ENCODE measurements around the gene PREX1.

PREX1 gene

GRCh38 chr20:48716086-48716485, 111.7 kb downstream of the PREX1 start:
- no peak overlapping the region for H3K4me3 ChIP-seq (ENCODE audit: low read depth, low read length)
- H3K27ac ChIP-seq, result no peak overlapping the region
- no peak for TF ChIP-seq CTCF (IDR thresholded peaks at IDR 0.05; ENCODE audit: low read depth, low read length, missing control alignments)
- no peaks in the 10 kb centered on the region for H3K27me3 ChIP-seq (replicated peaks)
- no peaks in the 10 kb centered on the region for H3K36me3 ChIP-seq (replicated peaks)
- in situ Hi-C loops (cut with HindIII; ENCODE audit: low pct_ligation_motif_present, low sequenced_read_pairs), result no loop called here
- DNase-seq, result no peak

- H3K36me3 ChIP-seq (replicated peaks), result no peaks in the 10 kb centered on the region
- H3K27ac ChIP-seq, result no peak overlapping the region
- TF ChIP-seq CTCF (IDR thresholded peaks at IDR 0.05; ENCODE audit: low read depth, low read length, missing control alignments), result no peak
These were observed 113.0 kb downstream of the PREX1 start for GRCh38 chr20:48714764-48715163.

GRCh38 chr20:48711696-48712464, 115.9 kb downstream of the PREX1 start:
- no peak overlapping the region for H3K27ac ChIP-seq
- no peaks in the 10 kb centered on the region for H3K27me3 ChIP-seq (replicated peaks)
- DNase-seq, result no peak
- TF ChIP-seq CTCF (IDR thresholded peaks at IDR 0.05; ENCODE audit: low read depth, low read length, missing control alignments), result no peak
- in situ Hi-C loops (cut with HindIII; ENCODE audit: low pct_ligation_motif_present, low sequenced_read_pairs), result no loop called here
- no peak overlapping the region for H3K4me3 ChIP-seq (ENCODE audit: low read depth, low read length)
- no peaks in the 10 kb centered on the region for H3K36me3 ChIP-seq (replicated peaks)

More at GRCh38 chr20:48714764-48715163, 113.0 kb downstream of the PREX1 start:
- Histone ChIP-seq H3K27me3 (replicated peaks) (no peaks in the 10 kb centered on the region), H3K4me3 (ENCODE audit: low read depth, low read length) (no peak overlapping the region)
- no peak for DNase-seq
- in situ Hi-C loops (cut with HindIII; ENCODE audit: low pct_ligation_motif_present, low sequenced_read_pairs), result no loop called here

GRCh38 chr20:48711044-48711428, 116.8 kb downstream of the PREX1 start:
- in situ Hi-C loops (cut with HindIII; ENCODE audit: low pct_ligation_motif_present, low sequenced_read_pairs), result no loop called here
- TF ChIP-seq CTCF (IDR thresholded peaks at IDR 0.05; ENCODE audit: low read depth, low read length, missing control alignments), result no peak
- Histone ChIP-seq H3K27me3 (replicated peaks) (no peaks in the 10 kb centered on the region), H3K4me3 (ENCODE audit: low read depth, low read length) (no peak overlapping the region), H3K36me3 (replicated peaks) (no peaks in the 10 kb centered on the region), H3K27ac (no peak overlapping the region)
- DNase-seq, result no peak

- H3K36me3 ChIP-seq (replicated peaks), result no peaks in the 10 kb centered on the region
- no peak overlapping the region for H3K4me3 ChIP-seq (ENCODE audit: low read depth, low read length)
- DNase-seq, result no peak
- TF ChIP-seq CTCF (IDR thresholded peaks at IDR 0.05; ENCODE audit: low read depth, low read length, missing control alignments), result no peak
- H3K27me3 ChIP-seq (replicated peaks), result no peaks in the 10 kb centered on the region
- in situ Hi-C loops (cut with HindIII; ENCODE audit: low pct_ligation_motif_present, low sequenced_read_pairs), result no loop called here
- H3K27ac ChIP-seq, result no peak overlapping the region
These were observed 117.3 kb downstream of the PREX1 start for GRCh38 chr20:48710341-48711043.
